PC-3 (cell line): ENCODE results near the gene SSTR4. TPM values are rescaled to one million over a fixed set of nuclear protein-coding genes. Genes with fewer than 3 reads are reported as not detected.

ENCODE experiments used
- ATAC-seq: fragments of 200-7000 bp; cut with Tn5 transposase; 2 replicates; pipeline ENCODE4 v1.9.1; 2020; ENCODE audit warnings: mild to moderate bottlenecking, moderate library complexity
- BruUV-seq: library from RNA; stranded (reverse); fragments of 400-500 nt; replicated peaks from 2 replicates; lab custom pipeline; 2021; lab: Mats Ljungman, UMichigan
- CTCF ChIA-PET: fragments of 300-600 bp; sonication (Branson Sonifier 250); formaldehyde crosslinking; loops from one replicate; lab custom pipeline; 2022; ENCODE audit warnings: antibody characterized with exemption; lab: Charles Lee
- POLR2A ChIA-PET: fragments of 300-600 bp; sonication (Branson Sonifier 250); formaldehyde crosslinking; loops from one replicate; lab custom pipeline; 2022; ENCODE audit warnings: antibody characterized with exemption; ENCODE audit not compliant: unreplicated experiment; lab: Charles Lee
- DNase-seq: peaks from one replicate; pipeline ENCODE4 v3.0.0-alpha.2; 2015
- H2AFZ ChIP-seq: fragments of 300-600 bp; sonication (generic); 2 replicates; pipeline ENCODE4 v1.6.0; 2016; ENCODE audit warnings: antibody characterized with exemption, low read length
- H3F3A ChIP-seq: fragments of 300-600 bp; sonication (generic); one replicate; pipeline ENCODE4 v1.6.0; 2017; ENCODE audit warnings: antibody characterized with exemption, low read length, control low read depth, mild to moderate bottlenecking; ENCODE audit not compliant: unreplicated experiment
- H3K27ac ChIP-seq: fragments of 300-600 bp; sonication (generic); 2 replicates; pipeline ENCODE4 v1.5.1; 2016; ENCODE audit warnings: mild to moderate bottlenecking, low read length
- H3K27me3 ChIP-seq: fragments of 300-600 bp; sonication (generic); 2 replicates; pipeline ENCODE4 v1.6.1; 2016; ENCODE audit warnings: low read length, mixed read lengths
- H3K36me3 ChIP-seq: fragments of 300-600 bp; sonication (generic); 2 replicates; pipeline ENCODE4 v1.6.1; 2016; ENCODE audit warnings: low read depth, mixed run types, low read length, mixed read lengths
- H3K4me1 ChIP-seq: fragments of 300-600 bp; sonication (generic); 2 replicates; pipeline ENCODE4 v1.5.1; 2016; ENCODE audit warnings: low read length; ENCODE audit not compliant: insufficient read depth
- H3K4me2 ChIP-seq: fragments of 300-600 bp; sonication (generic); 2 replicates; pipeline ENCODE4 v1.6.0; 2016; ENCODE audit warnings: low read length
- H3K4me3 ChIP-seq: fragments of 300-600 bp; sonication (generic); 2 replicates; pipeline ENCODE4 v1.5.1; 2016; ENCODE audit warnings: mild to moderate bottlenecking, low read length, mixed read lengths
- H3K79me2 ChIP-seq: fragments of 300-600 bp; sonication (generic); 2 replicates; pipeline ENCODE4 v1.6.1; 2017; ENCODE audit warnings: low read length, mixed read lengths
- H3K9ac ChIP-seq: fragments of 300-600 bp; sonication (generic); 2 replicates; pipeline ENCODE4 v1.6.0; 2016; ENCODE audit warnings: mild to moderate bottlenecking, low read length
- H3K9me2 ChIP-seq: fragments of 300-600 bp; sonication (generic); replicated peaks from 2 replicates; pipeline ENCODE4 v1.6.1; 2016; ENCODE audit warnings: mixed run types, low read length, mixed read lengths
- H3K9me3 ChIP-seq: fragments of 300-600 bp; sonication (generic); 2 replicates; pipeline ENCODE4 v1.6.1; 2016; ENCODE audit warnings: low read length, mixed read lengths
- H4K20me1 ChIP-seq: fragments of 300-600 bp; sonication (generic); 2 replicates; pipeline ENCODE4 v1.6.1; 2016; ENCODE audit warnings: low read length, mixed read lengths
- EZH2 ChIP-seq: fragments of 300-600 bp; sonication (generic); IDR thresholded peaks from one replicate; pipeline ENCODE4 v1.6.1; 2017; ENCODE audit warnings: antibody characterized with exemption, mild to moderate bottlenecking, low read length; ENCODE audit not compliant: unreplicated experiment
- EZH2phosphoT487 ChIP-seq: fragments of 300-600 bp; sonication (generic); IDR thresholded peaks from 2 replicates; pipeline ENCODE4 v1.6.1; 2018; ENCODE audit warnings: mild to moderate bottlenecking, antibody characterized with exemption, low read length, borderline replicate concordance
- intact Hi-C: fragments of 100-400 bp; cut with micrococcal nuclease; formaldehyde crosslinking; loops from 2 replicates; pipeline ENCODE4 v1.9.0; 2023
- total RNA-seq: library from RNA; depleted of rRNA; stranded (reverse); fragments of >200 nt; gene quantifications from 2 replicates; pipeline ENCODE4 v1.2.3, GENCODE V29; 2014
- TF ChIP-seq, protein P1 (sequence below): fragments of 300-600 bp; sonication (generic); conservative IDR thresholded peaks from 2 replicates; pipeline ENCODE4 v1.5.1; 2017; ENCODE audit warnings: antibody characterized with exemption, low read depth, mild to moderate bottlenecking, low read length

Gene SSTR4
- total RNA-seq, 1 experiment from 2014 or later = not detected

DNA sequence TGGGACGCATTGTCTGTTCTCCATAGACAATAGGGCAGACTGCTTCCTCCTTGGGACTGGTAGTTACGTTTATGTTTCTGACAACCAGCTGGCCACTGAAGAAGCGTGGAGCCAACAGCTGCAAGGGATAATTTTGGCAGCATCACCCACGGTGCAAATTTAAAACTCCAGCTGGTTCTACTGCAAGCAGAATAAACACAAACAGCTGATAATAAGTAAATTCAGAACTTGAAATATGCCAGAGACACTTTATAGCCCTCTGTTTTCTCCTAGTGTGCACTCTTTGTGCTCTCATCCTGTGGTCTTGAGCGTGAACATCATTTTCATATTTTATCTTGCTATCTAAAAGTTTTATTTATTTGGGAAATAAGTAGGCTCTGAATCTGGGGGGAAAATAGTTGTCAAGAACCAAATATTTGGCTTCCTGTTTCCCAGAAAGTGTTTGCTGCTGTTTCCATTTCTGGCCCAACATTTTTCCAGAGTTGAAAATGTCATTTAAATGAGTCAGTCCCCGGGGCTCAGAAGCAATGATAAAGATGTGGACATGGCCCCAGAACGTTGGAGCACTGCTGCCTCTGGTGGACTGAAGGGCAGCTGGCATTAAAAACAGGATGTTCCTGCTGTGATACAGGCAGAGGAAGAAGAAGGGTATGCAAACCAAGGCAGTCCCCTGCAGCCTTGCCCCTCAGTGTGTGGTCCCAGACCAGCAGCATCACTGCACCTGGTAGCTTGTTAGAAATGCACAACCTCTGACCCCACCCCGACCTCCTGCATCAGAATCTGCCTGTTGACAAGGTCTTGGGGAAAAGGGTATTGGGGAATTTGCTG, 26.8 kb downstream of the SSTR4 start:
- TF ChIP-seq, protein P1, sequence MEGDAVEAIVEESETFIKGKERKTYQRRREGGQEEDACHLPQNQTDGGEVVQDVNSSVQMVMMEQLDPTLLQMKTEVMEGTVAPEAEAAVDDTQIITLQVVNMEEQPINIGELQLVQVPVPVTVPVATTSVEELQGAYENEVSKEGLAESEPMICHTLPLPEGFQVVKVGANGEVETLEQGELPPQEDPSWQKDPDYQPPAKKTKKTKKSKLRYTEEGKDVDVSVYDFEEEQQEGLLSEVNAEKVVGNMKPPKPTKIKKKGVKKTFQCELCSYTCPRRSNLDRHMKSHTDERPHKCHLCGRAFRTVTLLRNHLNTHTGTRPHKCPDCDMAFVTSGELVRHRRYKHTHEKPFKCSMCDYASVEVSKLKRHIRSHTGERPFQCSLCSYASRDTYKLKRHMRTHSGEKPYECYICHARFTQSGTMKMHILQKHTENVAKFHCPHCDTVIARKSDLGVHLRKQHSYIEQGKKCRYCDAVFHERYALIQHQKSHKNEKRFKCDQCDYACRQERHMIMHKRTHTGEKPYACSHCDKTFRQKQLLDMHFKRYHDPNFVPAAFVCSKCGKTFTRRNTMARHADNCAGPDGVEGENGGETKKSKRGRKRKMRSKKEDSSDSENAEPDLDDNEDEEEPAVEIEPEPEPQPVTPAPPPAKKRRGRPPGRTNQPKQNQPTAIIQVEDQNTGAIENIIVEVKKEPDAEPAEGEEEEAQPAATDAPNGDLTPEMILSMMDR = peak; percentile 73
- no peak for TF ChIP-seq EZH2phosphoT487
- no peak for TF ChIP-seq EZH2
- intact Hi-C loops = no loop called here
- DNase-seq (peak; percentile 73), ATAC-seq (no peak)
- Histone ChIP-seq H3K27ac (no peak overlapping the region), H3K9me3 (no peaks in the 10 kb centered on the region), H3K79me2 (no peaks in the 10 kb centered on the region), H3K27me3 (peaks cover 23% of the 10 kb centered on the region), H3F3A (no peaks in the 10 kb centered on the region), H3K4me3 (no peak overlapping the region), H4K20me1 (no peaks in the 10 kb centered on the region), H3K9me2 (no peaks in the 10 kb centered on the region), H3K36me3 (no peaks in the 10 kb centered on the region), H3K9ac (no peak overlapping the region), H3K4me1 (0 out of 2 replicates have a peak, but pooled peaks cover 4% of the 10 kb centered on the region), H3K4me2 (no peak overlapping the region), H2AFZ (no peak overlapping the region)
- CTCF ChIA-PET = no interaction called here
- BruUV-seq = no TSS peak
- POLR2A ChIA-PET = no interaction called here

DNA sequence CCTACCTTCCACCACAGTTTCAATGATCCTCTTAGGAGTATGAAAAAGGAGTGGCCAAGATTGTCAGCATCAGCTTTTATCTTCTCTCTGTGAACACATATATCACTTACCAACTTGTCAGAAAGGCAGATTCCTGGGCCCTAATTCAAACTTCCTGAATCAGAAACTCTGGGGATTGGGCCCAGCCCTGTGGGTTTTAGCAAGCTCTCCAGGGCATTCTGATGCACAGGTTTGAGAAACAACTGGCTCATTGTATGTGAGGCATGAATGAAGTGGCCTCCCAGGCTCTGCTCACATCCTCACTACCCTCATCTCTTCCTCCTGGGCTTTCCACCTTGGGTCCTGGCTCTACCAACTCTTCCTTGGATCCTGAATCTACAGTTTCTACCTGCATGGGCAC, 27.5 kb downstream of the SSTR4 start:
- 0 out of 2 replicates have a peak, but pooled peaks cover 4% of the 10 kb centered on the region for H3K4me1 ChIP-seq
- ChIA-PET CTCF (interaction anchor here (0.6 kb wide), 1 partner anchor 227 kb away, joined by 4 read pairs; no protein-coding TSS in a partner anchor), POLR2A (no interaction called here)
- H3K4me3 ChIP-seq = no peak overlapping the region
- no peaks in the 10 kb centered on the region for H3K36me3 ChIP-seq
- H3K9me3 ChIP-seq = no peaks in the 10 kb centered on the region
- H3K4me2 ChIP-seq = no peak overlapping the region
- H3K9me2 ChIP-seq = no peaks in the 10 kb centered on the region
- H2AFZ ChIP-seq = no peak overlapping the region
- DNase-seq (no peak), ATAC-seq (no peak)
- no peak overlapping the region for H3K9ac ChIP-seq
- no peaks in the 10 kb centered on the region for H4K20me1 ChIP-seq
- no peaks in the 10 kb centered on the region for H3K79me2 ChIP-seq
- peaks cover 23% of the 10 kb centered on the region for H3K27me3 ChIP-seq
- H3F3A ChIP-seq = no peaks in the 10 kb centered on the region
- no peak for TF ChIP-seq EZH2phosphoT487
- TF ChIP-seq, protein P1 = no peak
- H3K27ac ChIP-seq = no peak overlapping the region
- no TSS peak for BruUV-seq
- intact Hi-C loops = no loop called here

DNA sequence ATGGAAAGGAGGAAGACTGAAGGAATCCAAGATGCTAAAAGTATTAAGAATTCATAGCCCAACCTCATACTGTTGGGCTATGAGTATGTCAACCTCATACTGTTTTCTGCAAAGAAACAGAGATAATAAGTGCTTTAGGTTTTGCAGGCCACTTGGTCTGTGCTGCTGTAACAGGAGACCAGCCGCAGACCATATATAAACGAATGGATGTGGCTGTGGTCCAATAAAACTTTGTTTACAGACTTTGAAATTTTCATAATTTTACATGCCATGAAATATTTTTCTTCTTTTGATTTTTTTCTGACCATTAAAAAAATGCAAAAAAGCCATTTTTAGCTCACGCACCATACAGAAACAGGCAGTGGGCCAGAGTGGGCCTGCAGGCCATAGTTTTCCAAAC, 28.1 kb downstream of the SSTR4 start:
- no peak overlapping the region for H3K27ac ChIP-seq
- H3K36me3 ChIP-seq = no peaks in the 10 kb centered on the region
- no peak for ATAC-seq
- ChIA-PET POLR2A (no interaction called here), CTCF (interaction anchor here (0.6 kb wide), 1 partner anchor 228 kb away, joined by 4 read pairs; no protein-coding TSS in a partner anchor)
- no peak overlapping the region for H3K4me3 ChIP-seq
- H3K79me2 ChIP-seq = no peaks in the 10 kb centered on the region
- no peaks in the 10 kb centered on the region for H4K20me1 ChIP-seq
- no peak overlapping the region for H2AFZ ChIP-seq
- H3K9me2 ChIP-seq = no peaks in the 10 kb centered on the region
- intact Hi-C loops = no loop called here
- no peaks in the 10 kb centered on the region for H3K9me3 ChIP-seq
- H3K27me3 ChIP-seq = peaks cover 23% of the 10 kb centered on the region
- 0 out of 2 replicates have a peak, but pooled peaks cover 4% of the 10 kb centered on the region for H3K4me1 ChIP-seq
- H3F3A ChIP-seq = no peaks in the 10 kb centered on the region
- no peak for TF ChIP-seq EZH2
- no peak for TF ChIP-seq EZH2phosphoT487
- TF ChIP-seq, protein P1 = no peak
- H3K9ac ChIP-seq = no peak overlapping the region
- no peak overlapping the region for H3K4me2 ChIP-seq
- BruUV-seq = no TSS peak
- no peak for DNase-seq
